Caco-2 (cell line): ENCODE measurements around the gene PPP1R12B. TPM values are rescaled to one million over a fixed set of nuclear protein-coding genes. Genes with fewer than 3 reads are reported as not detected.
A peak's percentile ranks its signal among the peaks of the same experiment; 100 is the strongest.
"Not testable (repeated sequence)": the region's sequence is repeated elsewhere in the genome, so short reads cannot be mapped to it uniquely, and the experiment has no call there.

Experiments
- BruUV-seq: library from RNA; stranded (reverse); fragments of 400-500 nt; replicated peaks from 2 replicates; lab custom pipeline; 2021; lab: Mats Ljungman, UMichigan
- CTCF ChIA-PET: fragments of 300-600 bp; sonication (Branson Sonifier 250); formaldehyde crosslinking; loops from one replicate; lab custom pipeline; 2022; ENCODE audit warnings: antibody characterized with exemption; lab: Charles Lee
- POLR2A ChIA-PET: fragments of 300-600 bp; sonication (Branson Sonifier 250); formaldehyde crosslinking; loops from one replicate; lab custom pipeline; 2022; ENCODE audit warnings: antibody characterized with exemption; lab: Charles Lee
- DNase-seq, 2 experiments: peaks; one replicate each; pipeline versions ENCODE4 v3.0.0 to v3.0.0-alpha.2; 2020 to 2022
- H3K27me3 ChIP-seq: replicated peaks from 2 replicates; pipeline ENCODE4 v1.6.0; 2011; ENCODE audit warnings: low read length; ENCODE audit not compliant: control insufficient read depth, insufficient read depth
- H3K36me3 ChIP-seq: 2 replicates; pipeline ENCODE4 v1.5.1; 2011; ENCODE audit warnings: low read length; ENCODE audit not compliant: control insufficient read depth, insufficient read depth
- H3K4me1 ChIP-seq: fragments of 250-450 bp; sonication (Bioruptor Pico); 2 replicates; pipeline ENCODE4 v1.5.1; 2020; ENCODE audit warnings: mild to moderate bottlenecking
- H3K4me3 ChIP-seq: 2 replicates; pipeline ENCODE4 v1.5.1; 2011; ENCODE audit warnings: low read depth, mild to moderate bottlenecking, control low read depth, low read length
- H3K9me3 ChIP-seq: fragments of 250-450 bp; sonication (Bioruptor Pico); 2 replicates; pipeline ENCODE4 v1.5.1; 2020; ENCODE audit warnings: mild to moderate bottlenecking, moderate library complexity
- H3K27ac Mint-ChIP-seq: one replicate; pipeline ENCODE4 v1.8.0; 2022; ENCODE audit warnings: mixed read lengths; ENCODE audit not compliant: unreplicated experiment
- H3K27me3 Mint-ChIP-seq: one replicate; pipeline ENCODE4 v1.8.0; 2022; ENCODE audit warnings: mixed read lengths; ENCODE audit not compliant: insufficient read depth, unreplicated experiment
- H3K36me3 Mint-ChIP-seq: one replicate; pipeline ENCODE4 v1.8.0; 2022; ENCODE audit warnings: mild to moderate bottlenecking, mixed read lengths; ENCODE audit not compliant: insufficient read depth, unreplicated experiment
- H3K4me1 Mint-ChIP-seq: one replicate; pipeline ENCODE4 v1.8.0; 2022; ENCODE audit warnings: low read depth, mixed read lengths; ENCODE audit not compliant: unreplicated experiment
- H3K4me3 Mint-ChIP-seq: one replicate; pipeline ENCODE4 v1.8.0; 2022; ENCODE audit warnings: mild to moderate bottlenecking, moderate library complexity, mixed read lengths; ENCODE audit not compliant: unreplicated experiment
- H3K9me3 Mint-ChIP-seq: one replicate; pipeline ENCODE4 v1.8.0; 2022; ENCODE audit warnings: mixed read lengths; ENCODE audit not compliant: unreplicated experiment
- intact Hi-C: fragments of 100-400 bp; cut with micrococcal nuclease; formaldehyde crosslinking; loops from one replicate; pipeline ENCODE4 v1.10.0; 2022; ENCODE audit not compliant: unreplicated experiment
- total RNA-seq: library from RNA; stranded (reverse); gene quantifications from 2 replicates; pipeline ENCODE4 v1.2.3, GENCODE V29; 2022
- TF ChIP-seq, protein P1 (sequence below), 2 experiments: fragments of 200-600 bp in 1 of 2; IDR thresholded peaks; 1 replicate in 1 of 2; 2 replicates in 1 of 2; pipeline versions ENCODE4 v1.5.1 to v1.8.0; 2011 to 2022; ENCODE audit warnings: antibody characterized with exemption in 1 of 2, control low read depth in 1 of 2, inconsistent platforms in 1 of 2, low read depth in 1 of 2, low read length in 1 of 2, mild to moderate bottlenecking in 1 of 2, moderate library complexity in 1 of 2; ENCODE audit not compliant: insufficient read depth in 1 of 2, severe bottlenecking in 1 of 2, unreplicated experiment in 1 of 2

The PPP1R12B gene
- total RNA-seq, 1 experiment from 2014 or later, result 16.4 TPM

DNA sequence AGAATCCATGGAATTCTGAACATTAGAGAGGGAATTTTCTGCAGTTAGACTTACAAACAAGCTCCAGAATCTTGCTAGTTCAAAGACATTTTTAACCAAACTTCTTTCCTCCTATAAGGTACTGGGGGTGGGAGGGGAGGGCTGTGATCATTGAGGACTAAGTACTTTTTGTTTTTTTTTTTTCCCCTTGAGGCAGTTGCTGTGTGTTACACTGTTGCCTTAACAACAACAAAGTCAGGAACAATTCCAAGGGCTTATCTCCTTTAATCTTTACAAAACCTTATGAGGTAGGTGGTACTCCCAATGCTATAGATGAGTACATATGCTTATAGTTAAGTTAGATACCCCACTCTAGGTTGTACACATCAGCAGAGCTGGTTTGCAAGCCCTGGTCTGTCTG, 62.9 kb downstream of the PPP1R12B start:
- no peaks in the 10 kb centered on the region for H3K9me3 ChIP-seq
- no peaks in the 10 kb centered on the region for H3K36me3 Mint-ChIP-seq
- no peak overlapping the region for H3K4me3 ChIP-seq
- no peaks in the 10 kb centered on the region for H3K9me3 Mint-ChIP-seq
- ChIA-PET POLR2A (interaction anchor here (0.7 kb wide), 1 partner anchor 703 kb away, joined by 4 read pairs; no protein-coding TSS in a partner anchor), CTCF (interaction anchor here (0.6 kb wide), 1 partner anchor 21 kb away, joined by 6 read pairs; no protein-coding TSS in a partner anchor)
- no peaks in the 10 kb centered on the region for H3K36me3 ChIP-seq
- no peak overlapping the region for H3K4me3 Mint-ChIP-seq
- no peaks in the 10 kb centered on the region for H3K27me3 ChIP-seq
- intact Hi-C loops, result no loop called here
- TF ChIP-seq, protein P1, sequence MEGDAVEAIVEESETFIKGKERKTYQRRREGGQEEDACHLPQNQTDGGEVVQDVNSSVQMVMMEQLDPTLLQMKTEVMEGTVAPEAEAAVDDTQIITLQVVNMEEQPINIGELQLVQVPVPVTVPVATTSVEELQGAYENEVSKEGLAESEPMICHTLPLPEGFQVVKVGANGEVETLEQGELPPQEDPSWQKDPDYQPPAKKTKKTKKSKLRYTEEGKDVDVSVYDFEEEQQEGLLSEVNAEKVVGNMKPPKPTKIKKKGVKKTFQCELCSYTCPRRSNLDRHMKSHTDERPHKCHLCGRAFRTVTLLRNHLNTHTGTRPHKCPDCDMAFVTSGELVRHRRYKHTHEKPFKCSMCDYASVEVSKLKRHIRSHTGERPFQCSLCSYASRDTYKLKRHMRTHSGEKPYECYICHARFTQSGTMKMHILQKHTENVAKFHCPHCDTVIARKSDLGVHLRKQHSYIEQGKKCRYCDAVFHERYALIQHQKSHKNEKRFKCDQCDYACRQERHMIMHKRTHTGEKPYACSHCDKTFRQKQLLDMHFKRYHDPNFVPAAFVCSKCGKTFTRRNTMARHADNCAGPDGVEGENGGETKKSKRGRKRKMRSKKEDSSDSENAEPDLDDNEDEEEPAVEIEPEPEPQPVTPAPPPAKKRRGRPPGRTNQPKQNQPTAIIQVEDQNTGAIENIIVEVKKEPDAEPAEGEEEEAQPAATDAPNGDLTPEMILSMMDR (IDR thresholded peaks at IDR 0.05; ENCODE audit: insufficient read depth in 1 of 2, low read depth in 1 of 2, low read length in 1 of 2, severe bottlenecking in 1 of 2, unreplicated experiment in 1 of 2), result no peak
- H3K4me1 ChIP-seq, result peaks cover 10% of the 10 kb centered on the region; the same call in 1 of the 2 replicates
- H3K4me1 Mint-ChIP-seq, result peaks cover 12% of the 10 kb centered on the region
- H3K27me3 Mint-ChIP-seq, result no peaks in the 10 kb centered on the region
- DNase-seq, result no peak
- BruUV-seq, result no TSS peak
- no peak overlapping the region for H3K27ac Mint-ChIP-seq

DNA sequence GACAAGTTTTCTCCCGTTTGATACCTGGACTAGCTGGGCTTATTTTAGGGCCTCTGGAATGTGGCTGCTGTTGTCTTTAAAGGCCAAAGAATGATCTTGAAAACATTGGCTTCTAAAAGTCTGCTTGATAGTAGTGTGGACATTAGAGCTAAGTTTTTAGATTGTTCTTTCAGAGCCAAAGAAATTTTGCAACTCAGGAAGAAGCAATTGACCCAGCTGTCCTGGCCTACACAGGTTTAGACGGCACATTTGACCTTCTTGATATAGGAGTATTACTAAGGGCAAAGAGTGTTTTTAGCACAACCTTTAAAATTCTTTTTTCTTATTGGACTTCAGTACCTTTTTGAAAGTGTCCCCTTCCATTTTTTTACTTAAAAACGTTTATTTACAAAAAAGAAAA, 63.9 kb downstream of the PPP1R12B start:
- Mint-ChIP-seq H3K27ac (peak overlapping the region; percentile 28), H3K4me1 (peaks cover 18% of the 10 kb centered on the region)
- H3K4me3 ChIP-seq, H3K36me3 Mint-ChIP-seq, H3K27me3 ChIP-seq, H3K9me3 Mint-ChIP-seq, H3K36me3 ChIP-seq, H3K9me3 ChIP-seq, POLR2A ChIA-PET, BruUV-seq, intact Hi-C loops, H3K27me3 Mint-ChIP-seq, DNase-seq, CTCF ChIA-PET, H3K4me3 Mint-ChIP-seq: not testable (repeated sequence)
- H3K4me1 ChIP-seq, result peaks cover 10% of the 10 kb centered on the region; the same call in 1 of the 2 replicates

DNA sequence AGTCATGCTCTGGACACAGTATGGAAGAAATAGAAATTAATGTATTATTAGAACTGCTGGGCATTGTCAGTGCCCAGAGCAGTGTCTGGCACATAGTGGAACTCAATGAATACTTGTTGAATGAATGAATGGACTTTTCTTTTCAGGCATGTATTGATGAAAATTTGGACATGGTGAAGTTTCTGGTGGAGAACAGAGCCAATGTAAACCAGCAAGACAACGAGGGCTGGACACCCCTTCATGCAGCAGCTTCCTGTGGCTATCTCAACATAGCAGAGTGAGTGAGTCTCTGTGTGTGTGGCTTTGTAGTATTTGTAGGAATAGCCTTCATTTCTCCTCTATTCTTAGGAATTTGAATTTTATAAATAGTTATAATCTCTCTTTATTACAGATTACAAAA, 68.1 kb downstream of the PPP1R12B start:
- intact Hi-C loops, result no loop called here
- Mint-ChIP-seq H3K36me3 (no peaks in the 10 kb centered on the region), H3K27me3 (no peaks in the 10 kb centered on the region), H3K9me3 (no peaks in the 10 kb centered on the region), H3K4me3 (no peak overlapping the region), H3K27ac (no peak overlapping the region), H3K4me1 (peaks cover 29% of the 10 kb centered on the region)
- Histone ChIP-seq H3K4me3 (no peak overlapping the region), H3K9me3 (no peaks in the 10 kb centered on the region), H3K36me3 (no peaks in the 10 kb centered on the region), H3K4me1 (peaks cover 21% of the 10 kb centered on the region), H3K27me3 (no peaks in the 10 kb centered on the region)
- TF ChIP-seq, protein P1 (IDR thresholded peaks at IDR 0.05; ENCODE audit: insufficient read depth in 1 of 2, low read depth in 1 of 2, low read length in 1 of 2, severe bottlenecking in 1 of 2, unreplicated experiment in 1 of 2), result no peak
- ChIA-PET POLR2A (no interaction called here), CTCF (no interaction called here)
- BruUV-seq, result no TSS peak
- DNase-seq, result no peak

DNA sequence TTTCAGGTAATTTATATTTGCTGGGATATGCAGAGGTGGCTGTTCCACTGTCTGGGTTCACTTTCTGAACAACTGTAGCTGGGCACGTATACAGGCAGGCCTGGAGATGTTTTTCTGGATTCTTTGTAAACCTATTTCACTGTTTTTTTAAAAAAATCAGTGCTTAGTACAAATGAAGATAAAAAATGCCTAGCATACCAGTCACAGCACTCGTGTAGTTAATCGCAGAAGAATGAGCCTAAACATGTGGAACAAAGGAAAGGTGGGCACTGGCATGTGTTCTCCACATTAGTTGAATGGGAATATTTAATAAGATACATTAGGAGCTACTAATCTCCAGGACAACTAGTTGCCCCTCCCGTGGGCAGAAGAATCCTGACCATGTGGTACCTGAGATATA, 68.6 kb downstream of the PPP1R12B start:
- DNase-seq, H3K27ac Mint-ChIP-seq, H3K27me3 ChIP-seq, H3K4me3 ChIP-seq, H3K36me3 Mint-ChIP-seq, H3K36me3 ChIP-seq, BruUV-seq, H3K9me3 Mint-ChIP-seq, CTCF ChIA-PET, H3K9me3 ChIP-seq, intact Hi-C loops, H3K4me3 Mint-ChIP-seq, H3K27me3 Mint-ChIP-seq, POLR2A ChIA-PET: not testable (repeated sequence)
- H3K4me1 Mint-ChIP-seq, result peaks cover 25% of the 10 kb centered on the region
- peaks cover 19% of the 10 kb centered on the region for H3K4me1 ChIP-seq

DNA sequence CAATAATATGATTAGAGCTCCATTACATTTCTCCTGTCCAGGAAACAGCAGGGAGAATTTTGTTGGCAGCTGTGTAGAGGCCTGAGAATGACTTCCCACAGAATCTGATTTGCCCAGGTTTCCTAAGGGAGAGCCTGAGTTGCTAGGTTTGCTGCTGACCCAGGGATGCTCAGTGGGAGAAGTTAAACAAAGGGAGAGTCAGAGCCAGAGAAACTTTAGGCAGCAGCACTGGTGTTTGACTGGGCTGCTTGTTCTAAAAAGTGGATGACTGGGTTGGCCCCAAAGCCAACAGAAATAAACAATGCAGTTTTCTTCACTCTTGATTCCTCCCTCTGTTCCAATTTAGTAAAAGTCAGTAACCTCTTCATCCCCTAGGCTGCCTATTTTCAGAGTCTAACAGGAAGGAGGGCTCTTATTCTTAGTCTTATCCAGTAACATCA, 69.3 kb downstream of the PPP1R12B start:
- H3K27me3 Mint-ChIP-seq, H3K36me3 ChIP-seq, CTCF ChIA-PET, H3K36me3 Mint-ChIP-seq, POLR2A ChIA-PET, intact Hi-C loops, BruUV-seq, H3K9me3 ChIP-seq, H3K27ac Mint-ChIP-seq, H3K9me3 Mint-ChIP-seq, DNase-seq, H3K4me3 ChIP-seq, H3K27me3 ChIP-seq, H3K4me3 Mint-ChIP-seq: not testable (repeated sequence)
- peaks cover 15% of the 10 kb centered on the region for H3K4me1 ChIP-seq
- H3K4me1 Mint-ChIP-seq, result peaks cover 23% of the 10 kb centered on the region

DNA sequence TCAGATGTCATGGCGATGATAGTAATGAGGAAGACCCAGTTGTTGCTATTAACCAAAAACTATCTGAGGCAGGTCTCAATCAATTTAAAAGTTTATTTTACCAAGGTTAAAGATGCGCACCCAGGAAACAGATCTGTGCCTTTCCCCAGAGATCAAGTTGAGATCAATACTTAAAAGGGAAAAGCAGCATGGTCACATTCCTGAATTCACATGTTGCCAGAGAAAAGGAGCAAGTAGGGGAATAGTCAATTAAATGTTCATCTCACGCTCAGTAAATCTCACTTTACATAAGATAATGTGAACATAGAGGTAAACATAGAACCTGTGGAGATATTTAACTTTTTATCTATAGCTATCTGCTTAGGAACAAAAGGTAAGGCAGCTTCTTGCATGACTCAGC, 71.2 kb downstream of the PPP1R12B start:
- POLR2A ChIA-PET, BruUV-seq, DNase-seq, H3K36me3 ChIP-seq, H3K4me3 Mint-ChIP-seq, H3K9me3 Mint-ChIP-seq, intact Hi-C loops, H3K36me3 Mint-ChIP-seq, H3K27me3 ChIP-seq, CTCF ChIA-PET, H3K27me3 Mint-ChIP-seq, H3K9me3 ChIP-seq, H3K4me3 ChIP-seq: not testable (repeated sequence)
- Mint-ChIP-seq H3K27ac (peak overlapping the region; percentile 0), H3K4me1 (peaks cover 23% of the 10 kb centered on the region)
- peaks cover 15% of the 10 kb centered on the region for H3K4me1 ChIP-seq
